Activated CD4-positive, alpha-beta T cell treated with anti-CD3 and anti-CD28 coated beads, Interleukin-2, amount 10 ng/mL, durations not matched to agents 7 days and 5 days (primary cell): ENCODE results near the gene PTPRJ. TPM values are rescaled to one million over a fixed set of nuclear protein-coding genes. Genes with fewer than 3 reads are reported as not detected.

Experiments
- CTCF ChIA-PET: fragments of 350-600 bp; sonication (Branson Sonifier 250); formaldehyde crosslinking; loops from one replicate; lab custom pipeline; 2021; ENCODE audit warnings: antibody characterized with exemption; lab: Charles Lee
- POLR2A ChIA-PET: fragments of 350-600 bp; sonication (Branson Sonifier 250); formaldehyde crosslinking; loops from one replicate; lab custom pipeline; 2021; ENCODE audit warnings: antibody characterized with exemption; lab: Charles Lee
- DNase-seq: peaks from one replicate; pipeline ENCODE4 v3.0.0-alpha.2; 2020
- H3K27ac Mint-ChIP-seq: one replicate; pipeline ENCODE4 v1.8.0; 2021; ENCODE audit warnings: mild to moderate bottlenecking, moderate library complexity, mixed read lengths
- H3K27me3 Mint-ChIP-seq: one replicate; pipeline ENCODE4 v1.8.0; 2021; ENCODE audit warnings: mixed read lengths
- H3K36me3 Mint-ChIP-seq: one replicate; pipeline ENCODE4 v1.8.0; 2021; ENCODE audit warnings: low read depth, mixed read lengths
- H3K4me1 Mint-ChIP-seq: one replicate; pipeline ENCODE4 v1.8.0; 2021; ENCODE audit warnings: mixed read lengths
- H3K4me3 Mint-ChIP-seq: one replicate; pipeline ENCODE4 v1.8.0; 2021; ENCODE audit warnings: mild to moderate bottlenecking, moderate library complexity, mixed read lengths
- H3K9me3 Mint-ChIP-seq: one replicate; pipeline ENCODE4 v1.8.0; 2021; ENCODE audit warnings: mixed read lengths
- total RNA-seq, 2 experiments: library from RNA; stranded (reverse); gene quantifications; one replicate each; pipeline ENCODE4 v1.2.3, GENCODE V29; 2021

Gene PTPRJ
- total RNA-seq, 2 experiments from 2014 or later, result 75.2 to 81.3 TPM

DNA sequence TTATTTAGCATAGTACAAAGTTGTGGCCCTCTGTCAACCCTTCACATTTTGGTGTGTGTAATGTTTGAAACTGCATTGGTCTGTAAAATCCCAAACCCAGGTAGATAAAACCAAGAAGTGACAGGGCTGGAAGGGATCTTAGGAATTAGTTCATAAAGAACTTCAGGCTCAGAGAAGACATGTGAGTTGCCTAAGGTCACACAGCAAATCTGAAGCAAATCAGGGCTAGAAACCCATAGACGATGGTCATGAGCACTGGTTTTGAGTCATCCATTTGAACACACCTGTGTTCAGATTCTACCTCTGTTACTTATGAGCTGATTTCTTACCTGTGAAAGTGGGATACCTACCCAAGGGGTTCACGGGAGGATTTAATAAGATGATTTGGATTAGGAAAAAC is 107.1 kb downstream of the PTPRJ start:
- POLR2A ChIA-PET, result no interaction called here
- peaks cover 36% of the 10 kb centered on the region for H3K36me3 Mint-ChIP-seq
- no peak for DNase-seq
- H3K4me3 Mint-ChIP-seq, result no peak overlapping the region
- peaks cover 60% of the 10 kb centered on the region for H3K4me1 Mint-ChIP-seq
- peaks cover 3% of the 10 kb centered on the region for H3K9me3 Mint-ChIP-seq
- CTCF ChIA-PET, result interaction anchor here (1.0 to 1.9 kb wide), 3 partner anchors 8 to 21 kb away, joined by 3 to 6 read pairs (median 3); no protein-coding TSS in a partner anchor
- H3K27me3 Mint-ChIP-seq, result no peaks in the 10 kb centered on the region
- H3K27ac Mint-ChIP-seq, result no peak overlapping the region

DNA sequence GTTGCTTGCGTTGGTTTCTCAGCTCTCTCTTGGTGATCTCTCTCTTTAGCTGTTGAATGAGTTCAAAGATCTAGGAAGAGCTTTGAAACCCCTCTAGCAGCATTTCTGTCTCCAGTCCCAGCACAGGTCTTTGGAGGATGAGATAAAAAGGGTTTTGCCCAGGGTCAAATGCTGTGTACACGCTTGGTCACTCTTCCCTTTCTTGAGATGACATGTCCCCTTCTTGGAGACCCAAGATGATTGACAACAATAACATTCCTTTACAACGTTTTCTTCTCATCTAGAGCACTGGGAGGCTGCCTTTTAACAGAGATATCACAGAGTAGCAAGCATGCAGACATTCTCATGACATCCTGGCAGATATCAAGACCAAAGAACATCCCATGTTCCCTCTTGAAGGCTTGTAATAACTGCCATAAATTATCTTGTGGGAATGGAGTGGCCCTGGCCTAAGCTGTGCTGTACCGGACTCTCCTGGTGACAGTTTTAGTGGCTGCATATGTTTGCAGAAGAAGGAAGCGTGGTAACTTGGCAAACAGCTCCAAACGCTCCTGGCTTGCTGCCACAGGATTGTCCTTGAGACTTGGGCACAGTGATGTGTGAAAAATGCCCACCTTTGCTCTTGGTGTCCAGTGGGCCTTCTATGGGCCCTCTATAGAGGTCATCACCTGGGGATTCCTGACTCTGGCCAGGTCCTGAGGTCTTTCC is 107.8 kb downstream of the PTPRJ start:
- DNase-seq, result no peak
- H3K27ac Mint-ChIP-seq, result peak overlapping the region; percentile 55
- no peak overlapping the region for H3K4me3 Mint-ChIP-seq
- POLR2A ChIA-PET, result no interaction called here
- H3K36me3 Mint-ChIP-seq, result peaks cover 32% of the 10 kb centered on the region
- peaks cover 3% of the 10 kb centered on the region for H3K9me3 Mint-ChIP-seq
- CTCF ChIA-PET, result interaction anchor here (0.9 to 1.9 kb wide), 4 partner anchors 9 to 20 kb away, joined by 3 to 6 read pairs (median 3); no protein-coding TSS in a partner anchor
- H3K27me3 Mint-ChIP-seq, result no peaks in the 10 kb centered on the region
- peaks cover 59% of the 10 kb centered on the region for H3K4me1 Mint-ChIP-seq

DNA sequence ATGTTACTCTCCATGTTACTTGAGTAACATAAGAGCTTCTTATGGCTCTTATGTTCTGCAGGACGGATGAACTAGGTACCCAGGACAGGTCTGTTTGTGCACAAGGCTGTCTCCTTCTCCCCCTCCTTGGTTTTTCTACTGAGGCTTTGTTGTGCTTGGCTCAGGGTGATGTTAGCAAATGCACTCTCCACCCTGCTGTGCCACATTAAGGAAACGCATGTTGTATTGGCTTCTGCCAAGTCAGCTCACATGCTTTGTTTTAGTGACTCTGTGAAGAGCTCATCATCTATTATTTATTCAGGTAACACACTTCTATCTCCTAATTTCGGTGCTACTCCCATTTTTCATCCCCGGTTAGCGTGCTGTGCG is 108.3 kb downstream of the PTPRJ start:
- CTCF ChIA-PET, result interaction anchor here (0.9 to 1.9 kb wide), 2 partner anchors 14 to 20 kb away, joined by 3 to 6 read pairs; no protein-coding TSS in a partner anchor
- DNase-seq, result no peak
- Mint-ChIP-seq H3K36me3 (peaks cover 29% of the 10 kb centered on the region), H3K9me3 (peaks cover 3% of the 10 kb centered on the region), H3K27me3 (no peaks in the 10 kb centered on the region), H3K27ac (no peak overlapping the region), H3K4me1 (peaks cover 58% of the 10 kb centered on the region), H3K4me3 (no peak overlapping the region)
- POLR2A ChIA-PET, result no interaction called here

DNA sequence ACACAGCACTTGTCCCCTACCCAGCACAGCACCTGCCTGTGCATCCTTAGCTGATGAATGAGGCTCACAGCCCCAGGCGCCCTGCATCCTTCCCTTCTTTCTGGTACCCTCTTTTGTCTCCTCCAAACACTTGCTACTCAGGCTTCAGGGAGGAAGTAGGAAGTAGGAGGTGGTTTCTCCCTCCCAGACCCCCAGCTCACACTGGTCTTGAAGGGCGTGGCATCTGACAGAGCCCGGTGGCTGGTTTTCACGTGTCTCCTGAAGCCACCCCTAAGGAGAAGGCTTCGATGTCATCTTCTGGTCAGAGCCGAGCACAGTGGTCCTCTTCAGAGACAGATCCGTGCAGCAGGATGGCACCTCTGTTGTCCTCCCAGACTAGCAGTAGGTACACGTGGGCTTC is 109.8 kb downstream of the PTPRJ start:
- H3K27me3 Mint-ChIP-seq, result no peaks in the 10 kb centered on the region
- peaks cover 60% of the 10 kb centered on the region for H3K4me1 Mint-ChIP-seq

DNA sequence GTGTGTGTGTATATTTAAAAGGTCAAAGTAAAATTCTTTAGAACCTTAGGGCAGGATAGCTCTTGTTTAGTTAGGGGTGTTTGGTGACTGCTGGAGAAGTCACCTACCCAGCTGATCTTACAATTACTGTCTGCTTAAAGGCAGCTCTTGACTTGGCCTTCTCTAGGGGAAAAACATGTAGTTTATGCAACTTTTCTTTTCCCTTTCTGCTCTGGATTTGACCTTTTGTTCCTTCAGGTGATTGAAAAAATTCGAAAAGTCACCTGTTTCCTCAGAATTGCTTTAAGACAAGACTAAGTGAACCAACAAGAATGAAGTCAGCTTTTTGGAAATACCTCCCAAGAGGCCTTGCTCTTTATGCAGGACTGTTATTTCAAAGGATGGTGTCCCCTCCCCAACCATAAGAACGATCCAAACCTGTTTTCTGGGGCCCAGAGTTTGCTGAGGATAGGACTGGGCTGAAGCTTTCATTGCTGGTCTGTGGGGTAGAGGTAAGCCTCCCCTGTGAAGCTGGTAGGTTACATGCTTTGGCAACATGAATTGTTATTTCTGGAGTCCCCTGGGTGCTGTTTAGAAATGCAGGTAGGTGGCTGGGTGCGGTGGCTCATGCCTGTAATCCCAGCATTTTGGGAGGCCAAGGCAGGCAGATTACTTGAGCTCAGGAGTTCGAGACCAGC is 111.2 kb downstream of the PTPRJ start:
- no peaks in the 10 kb centered on the region for H3K9me3 Mint-ChIP-seq
- H3K27me3 Mint-ChIP-seq, result no peaks in the 10 kb centered on the region
- CTCF ChIA-PET, result interaction anchor here (0.6 to 1.5 kb wide), 2 partner anchors 13 to 39 kb away, joined by 3 read pairs; no protein-coding TSS in a partner anchor
- no peak overlapping the region for H3K27ac Mint-ChIP-seq
- DNase-seq, result no peak
- POLR2A ChIA-PET, result no interaction called here
- H3K36me3 Mint-ChIP-seq, result peaks cover 23% of the 10 kb centered on the region
- no peak overlapping the region for H3K4me3 Mint-ChIP-seq
- peaks cover 65% of the 10 kb centered on the region for H3K4me1 Mint-ChIP-seq

More for the DNA sequence above, 109.8 kb downstream of the PTPRJ start:
- no peak for DNase-seq
- no peaks in the 10 kb centered on the region for H3K9me3 Mint-ChIP-seq
- H3K27ac Mint-ChIP-seq, result no peak overlapping the region
- H3K4me3 Mint-ChIP-seq, result no peak overlapping the region
- ChIA-PET POLR2A (no interaction called here), CTCF (no interaction called here)
- peaks cover 24% of the 10 kb centered on the region for H3K36me3 Mint-ChIP-seq

GRCh38 chr11:48093323-48093722 is 113.0 kb downstream of the PTPRJ start:
- H3K4me1 Mint-ChIP-seq, result peaks cover 65% of the 10 kb centered on the region
- DNase-seq, result no peak
- POLR2A ChIA-PET, result no interaction called here
- H3K4me3 Mint-ChIP-seq, result no peak overlapping the region
- H3K9me3 Mint-ChIP-seq, result no peaks in the 10 kb centered on the region
- no peaks in the 10 kb centered on the region for H3K27me3 Mint-ChIP-seq
- peaks cover 23% of the 10 kb centered on the region for H3K36me3 Mint-ChIP-seq
- CTCF ChIA-PET, result interaction anchor here (0.6 to 1.7 kb wide), 5 partner anchors 10 to 100 kb away, joined by 3 read pairs; no protein-coding TSS in a partner anchor
- H3K27ac Mint-ChIP-seq, result no peak overlapping the region

DNA sequence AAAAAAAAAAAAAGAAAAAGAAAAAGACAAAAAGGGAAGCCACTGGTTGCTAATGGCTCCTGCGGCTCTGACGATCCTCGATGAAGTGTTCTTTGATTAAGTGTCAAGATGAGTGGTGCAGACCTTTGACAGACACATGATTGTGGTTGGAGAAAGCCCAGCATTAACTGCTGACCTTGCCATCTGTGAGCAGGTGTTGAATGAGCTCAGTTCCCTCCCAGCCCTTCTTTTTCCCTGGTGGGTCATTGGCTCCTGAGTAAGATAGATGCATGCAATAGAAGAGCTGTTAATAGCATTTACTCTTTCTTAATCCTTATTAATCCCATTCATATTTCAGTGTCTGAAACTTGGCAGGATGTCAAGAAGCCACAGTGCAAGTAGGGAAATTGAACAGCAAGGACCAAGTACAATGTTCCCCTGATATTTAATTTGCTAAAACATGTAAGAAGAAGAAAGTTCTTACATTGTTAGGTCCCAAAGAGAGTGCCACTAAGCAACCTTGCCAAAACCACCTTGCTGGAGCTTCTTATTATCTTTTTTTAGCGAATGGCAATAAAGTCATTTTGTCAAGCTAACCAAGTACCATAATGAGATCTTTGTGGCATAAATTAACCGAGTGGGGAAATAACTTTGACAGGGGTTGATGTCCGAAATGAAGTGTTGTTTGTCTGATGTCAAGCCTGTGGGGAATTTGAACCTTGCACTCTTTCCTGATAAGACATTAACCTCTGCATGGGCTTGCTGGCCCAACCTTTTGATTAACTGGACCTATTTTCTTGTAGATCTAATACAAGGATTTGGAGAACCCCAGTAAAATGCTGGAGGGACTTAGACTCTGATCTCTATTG is 113.7 kb downstream of the PTPRJ start:
- H3K9me3 Mint-ChIP-seq, result no peaks in the 10 kb centered on the region
- H3K4me3 Mint-ChIP-seq, result no peak overlapping the region
- no peak overlapping the region for H3K27ac Mint-ChIP-seq
- H3K27me3 Mint-ChIP-seq, result no peaks in the 10 kb centered on the region
- ChIA-PET POLR2A (no interaction called here), CTCF (interaction anchor here (1.2 to 1.7 kb wide), 2 partner anchors 14 to 92 kb away, joined by 3 read pairs; no protein-coding TSS in a partner anchor)
- H3K36me3 Mint-ChIP-seq, result peaks cover 22% of the 10 kb centered on the region
- DNase-seq, result no peak
- peaks cover 64% of the 10 kb centered on the region for H3K4me1 Mint-ChIP-seq

DNA sequence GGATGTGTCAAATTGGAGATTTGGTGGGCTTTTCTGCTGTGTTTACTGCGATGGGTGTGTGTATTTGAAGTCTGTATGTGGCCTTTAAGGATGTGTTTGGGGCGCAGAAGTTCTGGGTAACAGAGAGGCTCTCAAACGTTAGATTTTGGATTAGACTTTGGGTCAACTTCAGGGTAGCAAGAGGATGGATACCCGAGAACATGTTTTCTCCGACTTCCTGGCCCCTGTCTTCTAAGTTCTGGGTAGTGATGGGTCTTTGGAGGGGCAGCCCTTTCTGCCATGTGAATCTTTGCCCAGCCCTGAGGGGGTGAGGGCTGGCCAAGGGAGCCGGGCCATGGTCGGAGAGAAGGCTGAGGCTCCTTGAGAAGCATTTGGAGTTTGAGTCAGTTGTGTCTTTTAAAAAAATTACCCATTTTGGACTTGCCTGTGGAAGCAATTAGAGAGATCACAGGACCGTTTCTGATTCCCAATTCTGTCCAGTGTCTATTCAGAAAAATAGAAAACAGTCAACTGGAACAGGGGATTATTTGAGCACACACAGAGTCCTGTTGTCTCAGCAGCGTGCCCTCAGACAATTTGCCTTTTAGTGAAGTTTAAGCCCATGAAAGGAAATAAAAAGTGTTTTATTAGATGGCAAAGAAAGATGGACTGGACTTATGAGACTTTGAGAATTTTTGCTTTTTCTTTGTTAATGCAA is 114.4 kb downstream of the PTPRJ start:
- no peaks in the 10 kb centered on the region for H3K27me3 Mint-ChIP-seq
- POLR2A ChIA-PET, result no interaction called here
- peaks cover 64% of the 10 kb centered on the region for H3K4me1 Mint-ChIP-seq
- H3K9me3 Mint-ChIP-seq, result no peaks in the 10 kb centered on the region
- CTCF ChIA-PET, result interaction anchor here (0.6 kb wide), 1 partner anchor 10 kb away, joined by 3 read pairs; no protein-coding TSS in a partner anchor
- no peak overlapping the region for H3K27ac Mint-ChIP-seq
- DNase-seq, result no peak
- H3K36me3 Mint-ChIP-seq, result peaks cover 28% of the 10 kb centered on the region
- H3K4me3 Mint-ChIP-seq, result no peak overlapping the region

DNA sequence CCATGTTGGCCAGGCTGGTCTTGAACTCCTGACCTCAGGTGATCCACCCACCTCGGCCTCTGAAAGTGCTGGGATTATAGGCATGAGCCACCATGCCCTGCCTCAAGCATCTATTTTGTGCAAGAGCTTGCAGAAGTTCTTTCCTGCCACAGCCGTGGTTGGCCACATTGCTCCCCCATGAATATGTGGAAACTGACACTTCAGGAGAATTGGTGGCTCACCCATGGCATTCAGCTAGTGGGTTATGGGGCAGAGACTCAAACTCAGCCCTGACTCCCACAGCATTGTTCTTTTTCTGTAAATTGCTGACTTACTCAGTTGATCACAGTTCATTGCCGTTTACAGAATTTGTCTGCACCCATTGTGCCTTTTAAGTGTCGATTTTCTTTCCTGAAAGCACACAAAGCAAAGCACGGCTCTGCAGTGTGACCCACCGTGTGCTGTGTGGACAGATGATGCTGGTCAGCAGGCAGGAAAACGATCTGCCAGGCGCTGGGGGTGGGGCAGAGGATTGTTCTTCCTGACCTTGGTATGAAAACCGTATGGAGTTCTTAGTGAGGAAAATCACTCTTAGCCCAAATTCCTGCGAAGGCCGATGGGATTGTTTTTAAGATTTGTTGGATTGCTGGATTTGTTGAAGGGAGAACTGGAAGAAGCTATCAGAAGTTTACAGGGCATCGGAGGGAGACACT is 115.6 kb downstream of the PTPRJ start:
- peaks cover 23% of the 10 kb centered on the region for H3K36me3 Mint-ChIP-seq
- no peak overlapping the region for H3K4me3 Mint-ChIP-seq
- peak overlapping the region; percentile 25 for H3K27ac Mint-ChIP-seq
- POLR2A ChIA-PET, result no interaction called here
- peaks cover 58% of the 10 kb centered on the region for H3K4me1 Mint-ChIP-seq
- DNase-seq, result no peak
- H3K9me3 Mint-ChIP-seq, result no peaks in the 10 kb centered on the region
- CTCF ChIA-PET, result interaction anchor here (3.0 kb wide), 1 partner anchor 12 kb away, joined by 16 read pairs; no protein-coding TSS in a partner anchor
- no peaks in the 10 kb centered on the region for H3K27me3 Mint-ChIP-seq

GRCh38 chr11:48096588-48097525 is 116.5 kb downstream of the PTPRJ start:
- CTCF ChIA-PET, result interaction anchor here (0.8 to 3.0 kb wide), 4 partner anchors 9 to 19 kb away, joined by 3 to 16 read pairs (median 3); no protein-coding TSS in a partner anchor

GRCh38 chr11:48098024-48098423 is 117.7 kb downstream of the PTPRJ start:
- POLR2A ChIA-PET, result no interaction called here

More at GRCh38 chr11:48096588-48097525, 116.5 kb downstream of the PTPRJ start:
- Mint-ChIP-seq H3K27me3 (no peaks in the 10 kb centered on the region), H3K4me3 (no peak overlapping the region), H3K4me1 (peaks cover 58% of the 10 kb centered on the region), H3K36me3 (peaks cover 19% of the 10 kb centered on the region), H3K9me3 (no peaks in the 10 kb centered on the region), H3K27ac (peak overlapping the region; percentile 0)
- POLR2A ChIA-PET, result no interaction called here
- DNase-seq, result no peak

More at GRCh38 chr11:48098024-48098423, 117.7 kb downstream of the PTPRJ start:
- peaks cover 60% of the 10 kb centered on the region for H3K4me1 Mint-ChIP-seq
- no peaks in the 10 kb centered on the region for H3K27me3 Mint-ChIP-seq
- peaks cover 19% of the 10 kb centered on the region for H3K36me3 Mint-ChIP-seq
- CTCF ChIA-PET, result interaction anchor here (1.0 to 3.0 kb wide), 4 partner anchors 8 to 160 kb away, joined by 3 to 16 read pairs (median 3); no protein-coding TSS in a partner anchor
- H3K4me3 Mint-ChIP-seq, result no peak overlapping the region
- H3K27ac Mint-ChIP-seq, result peak overlapping the region; percentile 25
- no peak for DNase-seq
- no peaks in the 10 kb centered on the region for H3K9me3 Mint-ChIP-seq
